Stimulated activated naive CD8-positive, alpha-beta T cell treated with anti-CD3 and anti-CD28 coated beads, Interleukin-15, Interleukin-2, amounts not matched to agents 100 U/mL and 50 U/mL, for 24 hours (primary cell): Measurements from ENCODE around the gene SIGLEC11.

Experiments used
- ATAC-seq: fragments of 150-1000 bp; cut with Tn5 transposase; one replicate; pipeline ENCODE4 v1.10.0; 2021
- DNase-seq: peaks from one replicate; pipeline ENCODE4 v3.0.0; 2021

The SIGLEC11 gene

GRCh38 chr19:49906879-49907564 lies 54.0 kb downstream of the SIGLEC11 start:
- ATAC-seq (no peak), DNase-seq (no peak)

- ATAC-seq (no peak), DNase-seq (no peak)
Observed at GRCh38 chr19:49904136-49904535, 56.8 kb downstream of the SIGLEC11 start.
